ENCODE results near the gene RBM47.

GRCh38 chr4:40395908-40396793 is 233.5 kb downstream of the RBM47 start:
- no peak for TF ChIP-seq GATA3 (IDR thresholded peaks at IDR 0.05; ENCODE audit: low read depth, low read length)
- TF ChIP-seq GATA2 (IDR thresholded peaks at IDR 0.05; ENCODE audit: low read depth, low read length), result no peak

Measured in SH-SY5Y (cell line).